Suprapubic skin (tissue), 4 donors: ENCODE data around the gene GNAL.

Experiments used
- CTCF ChIP-seq, 2 donors: fragments of 200-600 bp in 1 of 2; fragments of 450-650 bp in 1 of 2; sonication (generic) in 1 of 2; IDR thresholded peaks; one replicate each; pipeline ENCODE4 v1.5.1; 2016 to 2019; ENCODE audit warnings: antibody characterized with exemption in 2 of 2, mild to moderate bottlenecking in 1 of 2, moderate library complexity in 1 of 2
- EP300 ChIP-seq: sonication (generic); formaldehyde crosslinking; IDR thresholded peaks from one replicate; pipeline ENCODE4 v1.6.1; 2017; ENCODE audit warnings: antibody characterized with exemption
- POLR2A ChIP-seq, 2 donors: fragments of 450-650 bp; IDR thresholded peaks; one replicate each; pipeline ENCODE4 v1.6.1; 2017; ENCODE audit warnings: antibody characterized with exemption in 2 of 2, mild to moderate bottlenecking in 2 of 2, moderate library complexity in 2 of 2
- POLR2AphosphoS5 ChIP-seq, 3 donors: sonication (generic); formaldehyde crosslinking; IDR thresholded peaks; one replicate each; pipeline ENCODE4 v1.6.1; 2017; ENCODE audit warnings: antibody characterized with exemption in 3 of 3

GRCh38 chr18:11729556-11729955 is 40.5 kb downstream of the GNAL start:
- TF ChIP-seq POLR2A (IDR thresholded peaks at IDR 0.05) (no peak), POLR2AphosphoS5 (IDR thresholded peaks at IDR 0.05) (no peak), CTCF (IDR thresholded peaks at IDR 0.05) (no peak), EP300 (no peak)
